NCI-H1092 (cell line): Measurements from ENCODE around the gene GPC1.

Experiments
- DNase-seq: peaks from one replicate; lab custom pipeline; 2025; lab: John Stamatoyannopoulos, UW

GPC1 gene

GRCh38 chr2:240412211-240412861 lies 23.1 kb upstream of the GPC1 start:
- DNase-seq: no peak

DNA sequence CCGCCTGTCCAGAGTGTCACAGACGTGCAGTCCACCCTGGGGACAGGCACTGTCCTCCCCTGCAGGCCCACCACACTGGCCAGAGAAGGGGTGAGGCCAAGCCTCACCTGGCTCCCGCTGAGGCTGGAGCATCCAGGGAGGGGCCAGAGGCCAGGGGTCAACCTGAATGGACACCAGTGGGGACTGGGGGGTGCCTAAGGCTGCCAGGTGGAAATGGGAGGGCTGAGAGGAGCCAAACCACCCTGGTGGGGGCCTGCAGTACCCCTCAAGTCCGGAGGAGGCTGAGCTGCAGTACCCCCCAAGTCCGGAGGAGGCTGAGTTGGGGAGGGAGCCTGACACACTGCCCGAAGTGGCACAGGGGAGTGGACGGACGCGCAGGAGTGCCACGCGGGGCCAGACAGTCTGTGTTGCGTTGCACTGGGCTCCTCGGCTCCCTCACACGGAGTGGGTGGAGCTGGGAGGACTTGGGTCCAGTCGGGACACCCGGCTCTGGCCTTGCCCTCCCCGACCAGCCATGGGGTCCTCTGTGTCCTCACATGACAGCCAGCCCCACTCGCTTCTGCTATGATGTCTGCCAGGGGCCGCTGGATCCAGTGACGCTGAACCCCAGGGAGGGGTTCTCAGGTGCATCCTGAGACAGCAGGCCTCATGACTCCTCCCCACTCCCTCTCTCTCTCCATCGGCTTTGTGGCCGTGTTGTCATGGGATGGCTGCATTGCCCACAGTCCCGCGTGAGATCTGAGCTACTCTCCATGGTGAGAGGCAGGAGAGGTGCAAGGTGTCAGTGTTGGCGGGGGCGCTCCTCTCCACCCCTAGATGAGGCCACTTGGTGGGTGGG lies 22.3 kb upstream of the GPC1 start:
- DNase-seq: no peak

- no peak for DNase-seq
Observed at GRCh38 chr2:240413813-240414429, 21.5 kb upstream of the GPC1 start.

DNA sequence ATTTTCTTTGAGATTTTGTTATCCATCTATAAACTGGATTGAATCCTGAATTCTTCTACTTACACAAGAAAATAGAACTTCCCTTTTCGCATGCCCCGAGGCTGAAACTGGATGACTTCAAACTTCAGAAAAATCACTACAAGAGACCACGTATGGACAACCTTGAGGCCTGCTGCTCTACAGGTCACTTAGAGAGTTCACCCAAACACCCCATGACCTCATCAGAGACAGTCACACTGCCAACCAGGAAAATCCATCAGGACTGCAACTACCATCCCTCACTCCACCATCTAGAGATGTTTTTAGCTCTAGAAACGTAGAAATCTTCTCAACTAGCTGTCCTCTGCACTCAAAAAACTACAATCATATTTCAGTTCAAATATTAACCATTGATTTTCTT lies 18.6 kb upstream of the GPC1 start:
- DNase-seq: no peak

DNA sequence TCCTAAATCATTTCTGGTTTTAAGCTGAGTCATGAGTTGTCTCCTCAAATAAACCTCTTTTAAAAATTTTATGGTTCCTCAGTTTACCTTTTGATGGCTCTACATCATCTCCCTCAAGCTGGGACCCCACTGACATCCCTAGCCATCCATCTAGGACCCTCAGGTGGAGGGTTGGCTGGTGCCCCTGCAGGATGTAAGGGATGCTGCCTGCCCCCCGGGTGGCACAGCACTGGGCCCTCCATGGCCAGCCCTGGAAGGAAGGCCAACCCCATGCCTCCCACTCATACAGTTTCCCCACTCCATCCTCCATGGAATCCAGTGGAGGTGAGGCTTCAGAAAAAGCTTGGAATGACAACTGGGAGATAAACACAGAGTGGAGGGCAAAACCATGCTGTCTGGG lies 17.2 kb upstream of the GPC1 start:
- no peak for DNase-seq

- no peak for DNase-seq
Observed at GRCh38 chr2:240419271-240419670, 16.2 kb upstream of the GPC1 start.

- no peak for DNase-seq
Observed at GRCh38 chr2:240419723-240420122, 15.7 kb upstream of the GPC1 start.

DNA sequence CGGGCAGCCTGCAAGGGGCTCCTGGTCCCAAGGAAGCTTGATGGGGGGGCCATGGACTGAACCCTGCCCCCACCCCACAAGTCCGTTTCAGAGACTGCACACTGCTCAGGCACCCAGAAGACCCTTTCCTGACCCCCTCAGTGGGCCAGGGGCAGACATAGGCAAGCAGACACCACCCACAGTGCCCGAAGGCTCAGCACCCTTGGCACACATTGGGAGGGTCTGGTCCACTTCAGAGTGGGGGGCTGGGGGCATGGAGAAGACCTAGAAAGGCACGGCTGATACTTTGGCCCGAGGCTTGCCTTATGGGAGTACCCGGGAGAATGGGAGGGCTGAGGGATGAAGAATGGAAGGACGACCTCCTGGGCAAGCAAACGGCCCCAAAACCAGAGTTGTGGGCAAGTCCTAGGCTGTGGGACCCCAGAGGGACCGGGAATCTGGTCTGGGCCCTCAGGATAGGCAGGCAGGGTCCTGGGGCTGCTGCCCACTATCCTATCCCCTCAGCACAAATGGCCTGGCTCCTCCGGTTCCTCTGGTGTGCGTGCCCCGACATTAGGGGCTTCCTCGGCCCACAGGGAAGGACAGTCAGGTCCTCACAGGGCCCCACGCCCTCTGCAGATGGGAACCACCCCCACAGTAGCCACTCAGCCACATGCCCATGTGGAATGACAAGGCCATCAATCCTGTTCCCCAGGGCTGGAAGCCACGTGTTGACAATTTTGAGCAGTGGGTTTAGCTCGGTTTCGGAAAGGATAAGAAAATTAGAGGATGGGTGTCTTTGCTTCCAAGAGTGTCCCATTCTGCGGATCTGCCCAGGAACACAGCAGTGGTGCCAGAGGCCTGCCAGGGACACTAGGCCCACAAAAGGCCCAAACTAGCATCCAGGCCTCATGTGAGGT lies 15.0 kb upstream of the GPC1 start:
- no peak for DNase-seq

DNA sequence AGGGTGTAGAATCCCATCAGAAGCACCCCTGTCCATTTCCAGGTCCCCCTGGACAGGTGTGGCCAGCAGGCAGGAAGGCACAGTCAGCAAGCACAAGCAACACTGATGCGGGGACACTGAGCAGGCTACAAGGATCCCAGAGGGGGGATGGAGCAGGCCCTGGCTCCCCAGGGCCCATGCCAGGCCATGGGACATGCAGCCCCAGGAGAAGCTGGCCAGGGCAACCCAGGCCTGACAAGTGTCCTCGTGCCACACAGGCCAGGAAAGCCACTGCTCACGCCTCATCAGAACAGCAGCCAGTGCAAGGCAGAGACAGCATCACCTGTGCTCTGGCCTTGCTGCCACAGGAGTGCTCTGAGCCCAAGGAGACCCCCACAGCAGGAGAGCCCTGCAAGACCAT lies 14.1 kb upstream of the GPC1 start:
- DNase-seq: no peak

- no peak for DNase-seq
Observed at GRCh38 chr2:240422658-240423329, 12.7 kb upstream of the GPC1 start.

- DNase-seq: no peak
Observed at GRCh38 chr2:240423788-240424191, 11.7 kb upstream of the GPC1 start.

- no peak for DNase-seq
Observed at GRCh38 chr2:240424341-240425235, 10.9 kb upstream of the GPC1 start.

DNA sequence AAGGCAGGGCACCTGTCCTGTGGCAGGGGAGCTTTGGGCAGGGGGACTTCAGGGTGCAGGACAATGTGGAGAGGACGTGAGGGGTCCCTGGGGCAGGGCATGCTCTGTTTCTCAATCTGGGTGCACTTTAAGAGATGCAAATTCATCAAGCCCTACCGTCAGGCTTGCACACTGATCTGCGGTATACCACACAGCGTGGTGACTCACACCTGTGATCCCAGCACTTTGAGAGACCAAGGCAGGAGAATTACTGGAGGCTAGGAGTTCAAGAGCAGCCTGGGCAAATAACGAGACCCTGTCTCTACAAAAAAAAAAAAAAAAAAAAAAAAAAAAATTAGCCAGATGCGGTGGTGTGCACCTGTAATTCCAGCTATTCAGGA lies 10.2 kb upstream of the GPC1 start:
- DNase-seq: no peak

GRCh38 chr2:240425697-240426096 lies 9.8 kb upstream of the GPC1 start:
- no peak for DNase-seq

DNA sequence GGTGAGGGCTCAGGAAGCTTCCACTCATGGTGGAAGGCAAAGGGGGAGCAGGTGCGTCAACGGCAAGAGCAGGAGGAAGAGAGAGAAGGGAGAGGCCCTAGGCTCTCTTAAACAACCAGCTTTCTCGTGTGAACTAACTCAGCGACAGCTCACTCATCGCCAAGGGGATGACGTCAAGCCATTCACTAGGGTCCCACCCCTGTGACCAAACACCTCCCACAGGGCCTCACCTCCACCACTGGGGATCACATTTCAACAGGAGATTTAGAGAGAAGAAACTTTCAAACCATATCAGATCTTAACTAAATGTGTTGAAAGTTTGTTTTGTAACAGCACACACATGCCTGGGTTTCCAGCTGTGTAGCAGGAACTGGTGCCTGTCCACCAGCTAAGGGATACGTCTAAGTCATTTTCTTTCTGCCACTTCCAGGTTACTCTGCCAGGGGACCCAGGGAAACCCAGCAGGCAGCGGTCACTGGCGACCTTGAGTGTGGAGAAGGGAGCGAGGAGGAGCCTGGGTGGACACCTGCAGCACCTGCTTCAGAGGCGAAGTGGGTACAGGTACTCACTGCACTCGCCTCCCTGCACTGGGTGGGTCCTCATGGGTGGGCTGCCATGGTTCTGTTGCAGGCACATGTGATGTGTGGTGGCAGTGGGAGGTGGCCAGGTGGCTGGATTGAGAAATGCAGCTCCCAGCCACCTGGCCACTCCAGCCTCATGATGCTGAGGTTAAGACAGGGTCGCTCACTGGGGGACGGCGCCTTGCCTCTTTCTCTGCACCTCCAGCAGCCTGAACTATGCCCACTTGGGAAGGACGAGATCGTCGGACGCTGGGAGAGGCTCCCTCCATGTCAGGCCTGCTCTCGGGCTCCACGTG lies 8.4 kb upstream of the GPC1 start:
- no peak for DNase-seq

GRCh38 chr2:240427729-240428128 lies 7.7 kb upstream of the GPC1 start:
- DNase-seq: no peak

GRCh38 chr2:240428245-240428644 lies 7.2 kb upstream of the GPC1 start:
- DNase-seq: no peak

- DNase-seq: no peak
Observed at GRCh38 chr2:240429341-240429871, 6.1 kb upstream of the GPC1 start.

GRCh38 chr2:240429872-240430491 lies 5.5 kb upstream of the GPC1 start:
- no peak for DNase-seq
